GM12878 (cell line): Measurements from ENCODE around the gene PCSK5. TPM values are rescaled to one million over a fixed set of nuclear protein-coding genes. Genes with fewer than 3 reads are reported as not detected.

ENCODE experiments used
- CHD2 ChIP-seq: IDR thresholded peaks from 2 replicates; pipeline ENCODE4 v1.6.1; 2011; ENCODE audit warnings: low read depth, low read length, improper control_type of control experiment, borderline replicate concordance
- DPF2 ChIP-seq: fragments of 450-650 bp; IDR thresholded peaks from 2 replicates; pipeline ENCODE4 v1.6.1; 2017; ENCODE audit warnings: mild to moderate bottlenecking
- ESRRA ChIP-seq: IDR thresholded peaks from 2 replicates; pipeline ENCODE4 v1.6.1; 2012; ENCODE audit warnings: mild to moderate bottlenecking, low read length, improper control_type of control experiment
- EZH2 ChIP-seq: IDR thresholded peaks from 2 replicates; pipeline ENCODE4 v1.6.1; 2012; ENCODE audit warnings: low read depth, mild to moderate bottlenecking, control low read depth, inconsistent platforms, low read length, borderline replicate concordance; ENCODE audit not compliant: control insufficient read depth
- GATAD2B ChIP-seq: fragments of 450-650 bp; conservative IDR thresholded peaks from 2 replicates; pipeline ENCODE4 v1.6.1; 2017; ENCODE audit warnings: low read depth, mild to moderate bottlenecking, moderate library complexity
- IKZF1 ChIP-seq: fragments of 450-650 bp; conservative IDR thresholded peaks from 2 replicates; pipeline ENCODE4 v1.6.1; 2017; ENCODE audit warnings: antibody characterized with exemption, mild to moderate bottlenecking
- JUND ChIP-seq: IDR thresholded peaks from 2 replicates; pipeline ENCODE4 v1.6.1; 2012; ENCODE audit warnings: low read depth, mild to moderate bottlenecking, low read length, improper control_type of control experiment, moderate library complexity
- KLF5 ChIP-seq: fragments of 450-650 bp; IDR thresholded peaks from 2 replicates; pipeline ENCODE4 v1.6.1; 2014; ENCODE audit warnings: mild to moderate bottlenecking; ENCODE audit not compliant: partially characterized antibody
- LARP7 ChIP-seq: fragments of 450-650 bp; IDR thresholded peaks from 2 replicates; pipeline ENCODE4 v1.6.1; 2017; ENCODE audit warnings: mild to moderate bottlenecking
- NR2C2 ChIP-seq: IDR thresholded peaks from 2 replicates; pipeline ENCODE4 v1.6.1; 2011; ENCODE audit warnings: borderline replicate concordance, low read depth; ENCODE audit not compliant: control insufficient read depth, insufficient read length
- NR2F1 ChIP-seq: fragments of 450-650 bp; conservative IDR thresholded peaks from 2 replicates; pipeline ENCODE4 v1.6.1; 2017; ENCODE audit warnings: mild to moderate bottlenecking
- PAX8 ChIP-seq: fragments of 450-650 bp; IDR thresholded peaks from 2 replicates; pipeline ENCODE4 v1.6.1; 2017; ENCODE audit warnings: mild to moderate bottlenecking, moderate library complexity
- POLR2A ChIP-seq: IDR thresholded peaks from 2 replicates; pipeline ENCODE4 v1.6.1; 2011; ENCODE audit warnings: low read depth, mild to moderate bottlenecking, low read length
- RAD21 ChIP-seq: IDR thresholded peaks from 2 replicates; pipeline ENCODE4 v1.6.1; 2011; ENCODE audit warnings: mild to moderate bottlenecking, low read depth, low read length, moderate library complexity; ENCODE audit not compliant: insufficient read depth
- RFX5 ChIP-seq: IDR thresholded peaks from 2 replicates; pipeline ENCODE4 v1.6.1; 2011; ENCODE audit warnings: low read depth, low read length, improper control_type of control experiment
- WRNIP1 ChIP-seq: IDR thresholded peaks from 2 replicates; pipeline ENCODE4 v1.6.1; 2011; ENCODE audit warnings: low read depth, low read length, improper control_type of control experiment, borderline replicate concordance
- polyA plus RNA-seq, 11 experiments: library from polyadenylated mRNA; depleted of rRNA in 4 of 11; unstranded in 6 of 11; stranded (reverse) in 5 of 11; fragments of >200 nt; fragmentation: Nextera tagmentation in 4 of 11; fragmentation: Illumina TruSeq in 1 of 11; extraction: Ambion mirVana in 4 of 11; extraction: Trizol in 1 of 11; gene quantifications; 1 replicate in 1 of 11; 2 replicates in 10 of 11; pipeline versions ENCODE4 v1.2.1 to v1.2.3, GENCODE V29; 2011 to 2016; ENCODE audit warnings: inconsistent platforms in 2 of 11, missing spikeins in 2 of 11, low read depth in 1 of 11
- total RNA-seq, 4 experiments: library from RNA; depleted of rRNA in 3 of 4; stranded (reverse); fragments of >200 nt in 3 of 4; fragmentation: Illumina TruSeq in 1 of 4; extraction: Trizol in 1 of 4; gene quantifications; 2 replicates each; pipeline versions ENCODE4 v1.2.1 to v1.2.3, GENCODE V29; 2013 to 2021
- TF ChIP-seq, protein P1 (sequence below): fragments of 450-650 bp; conservative IDR thresholded peaks from 2 replicates; pipeline ENCODE4 v1.6.1; 2017; ENCODE audit warnings: mild to moderate bottlenecking, moderate library complexity
- TF ChIP-seq, protein P2 (sequence below): fragments of 450-650 bp; IDR thresholded peaks from 2 replicates; pipeline ENCODE4 v1.6.1; 2018; ENCODE audit warnings: borderline replicate concordance, mild to moderate bottlenecking; ENCODE audit not compliant: partially characterized antibody
- TF ChIP-seq, protein P3 (sequence below), 3 experiments: IDR thresholded peaks in 2 of 3; conservative IDR thresholded peaks in 1 of 3; 2 replicates each; pipeline ENCODE4 v1.5.1; 2011; ENCODE audit warnings: low read depth in 3 of 3, low read length in 3 of 3, mild to moderate bottlenecking in 3 of 3, control low read depth in 2 of 3, moderate library complexity in 2 of 3, inconsistent platforms in 1 of 3, mixed read lengths in 1 of 3; ENCODE audit not compliant: control insufficient read depth in 2 of 3, insufficient read depth in 1 of 3; ENCODE audit errors: extremely low read depth in 1 of 3
- TF ChIP-seq, protein P4 (sequence below): IDR thresholded peaks from 2 replicates; pipeline ENCODE4 v1.6.1; 2012; ENCODE audit warnings: mild to moderate bottlenecking, low read depth, low read length

PCSK5 gene
- total and polyA plus RNA-seq, 10 of the 15 experiments (the other 5 are each of a cell fraction or from before 2014, with no cell fraction given) = 0.01 to 0.13 (median 0.04) TPM; not detected in 3

DNA sequence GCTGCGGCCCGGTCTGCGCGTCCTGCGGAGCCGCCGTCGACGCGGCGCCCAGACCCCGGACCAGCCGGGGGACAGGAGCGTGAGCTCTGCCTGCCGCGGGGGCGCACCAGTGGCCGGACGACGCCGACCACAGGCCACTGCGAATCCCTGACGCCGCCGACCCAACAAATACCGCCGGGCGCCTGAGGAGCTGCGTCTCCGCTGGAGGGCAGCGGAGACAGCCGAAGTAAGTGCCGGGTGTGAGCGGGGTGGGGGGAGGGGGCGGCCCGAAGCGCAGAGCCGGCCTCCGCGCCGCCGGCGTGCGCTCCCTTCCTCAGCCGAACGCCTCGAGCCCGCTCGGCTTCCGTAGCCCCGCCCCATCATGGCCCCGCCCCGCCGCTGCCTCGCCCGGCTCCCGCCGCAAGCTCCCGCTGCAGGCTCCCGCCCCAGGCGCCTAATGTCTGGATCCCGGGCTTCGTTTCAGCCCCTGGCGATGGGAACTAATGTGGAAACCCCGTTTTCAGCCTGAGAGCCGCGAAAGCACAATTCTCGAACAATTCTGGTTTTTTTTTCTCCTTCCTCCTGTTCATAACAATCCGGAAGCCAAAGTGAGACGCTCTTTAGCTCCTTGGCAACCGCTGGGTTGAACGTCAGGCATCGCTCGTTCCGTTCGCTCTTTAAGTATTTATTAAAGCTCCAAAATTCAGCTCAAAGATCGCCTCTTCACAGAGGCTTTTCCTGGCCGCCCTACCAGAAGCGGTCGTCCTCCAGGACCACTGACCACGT is 503.9 kb downstream of the PCSK5 start, which contains the start of gene RFK (continued):
- TF ChIP-seq CHD2 (peak; percentile 70; the same call in 1 of the 2 replicates), RAD21 (peak; percentile 62), DPF2 (peak; percentile 32; the same call in 1 of the 2 replicates), JUND (no peak), LARP7 (0 out of 2 replicates have a peak, but pooled peaks have one; percentile 67), RFX5 (peak; percentile 5; the same call in 1 of the 2 replicates), ESRRA (no peak), PAX8 (no peak), NR2C2 (no peak), KLF5 (no peak), WRNIP1 (no peak), NR2F1 (0 out of 2 replicates have a peak, but pooled peaks have one; percentile 55), GATAD2B (peak; percentile 89), IKZF1 (peak; percentile 76), POLR2A (peak; percentile 81), EZH2 (no peak)
- TF ChIP-seq, protein P1, sequence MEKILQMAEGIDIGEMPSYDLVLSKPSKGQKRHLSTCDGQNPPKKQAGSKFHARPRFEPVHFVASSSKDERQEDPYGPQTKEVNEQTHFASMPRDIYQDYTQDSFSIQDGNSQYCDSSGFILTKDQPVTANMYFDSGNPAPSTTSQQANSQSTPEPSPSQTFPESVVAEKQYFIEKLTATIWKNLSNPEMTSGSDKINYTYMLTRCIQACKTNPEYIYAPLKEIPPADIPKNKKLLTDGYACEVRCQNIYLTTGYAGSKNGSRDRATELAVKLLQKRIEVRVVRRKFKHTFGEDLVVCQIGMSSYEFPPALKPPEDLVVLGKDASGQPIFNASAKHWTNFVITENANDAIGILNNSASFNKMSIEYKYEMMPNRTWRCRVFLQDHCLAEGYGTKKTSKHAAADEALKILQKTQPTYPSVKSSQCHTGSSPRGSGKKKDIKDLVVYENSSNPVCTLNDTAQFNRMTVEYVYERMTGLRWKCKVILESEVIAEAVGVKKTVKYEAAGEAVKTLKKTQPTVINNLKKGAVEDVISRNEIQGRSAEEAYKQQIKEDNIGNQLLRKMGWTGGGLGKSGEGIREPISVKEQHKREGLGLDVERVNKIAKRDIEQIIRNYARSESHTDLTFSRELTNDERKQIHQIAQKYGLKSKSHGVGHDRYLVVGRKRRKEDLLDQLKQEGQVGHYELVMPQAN = peak; percentile 97
- TF ChIP-seq, protein P2, sequence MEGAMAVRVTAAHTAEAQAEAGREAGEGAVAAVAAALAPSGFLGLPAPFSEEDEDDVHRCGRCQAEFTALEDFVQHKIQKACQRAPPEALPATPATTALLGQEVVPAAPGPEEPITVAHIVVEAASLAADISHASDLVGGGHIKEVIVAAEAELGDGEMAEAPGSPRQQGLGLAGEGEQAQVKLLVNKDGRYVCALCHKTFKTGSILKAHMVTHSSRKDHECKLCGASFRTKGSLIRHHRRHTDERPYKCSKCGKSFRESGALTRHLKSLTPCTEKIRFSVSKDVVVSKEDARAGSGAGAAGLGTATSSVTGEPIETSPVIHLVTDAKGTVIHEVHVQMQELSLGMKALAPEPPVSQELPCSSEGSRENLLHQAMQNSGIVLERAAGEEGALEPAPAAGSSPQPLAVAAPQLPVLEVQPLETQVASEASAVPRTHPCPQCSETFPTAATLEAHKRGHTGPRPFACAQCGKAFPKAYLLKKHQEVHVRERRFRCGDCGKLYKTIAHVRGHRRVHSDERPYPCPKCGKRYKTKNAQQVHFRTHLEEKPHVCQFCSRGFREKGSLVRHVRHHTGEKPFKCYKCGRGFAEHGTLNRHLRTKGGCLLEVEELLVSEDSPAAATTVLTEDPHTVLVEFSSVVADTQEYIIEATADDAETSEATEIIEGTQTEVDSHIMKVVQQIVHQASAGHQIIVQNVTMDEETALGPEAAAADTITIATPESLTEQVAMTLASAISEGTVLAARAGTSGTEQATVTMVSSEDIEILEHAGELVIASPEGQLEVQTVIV = no peak
- TF ChIP-seq, protein P3, sequence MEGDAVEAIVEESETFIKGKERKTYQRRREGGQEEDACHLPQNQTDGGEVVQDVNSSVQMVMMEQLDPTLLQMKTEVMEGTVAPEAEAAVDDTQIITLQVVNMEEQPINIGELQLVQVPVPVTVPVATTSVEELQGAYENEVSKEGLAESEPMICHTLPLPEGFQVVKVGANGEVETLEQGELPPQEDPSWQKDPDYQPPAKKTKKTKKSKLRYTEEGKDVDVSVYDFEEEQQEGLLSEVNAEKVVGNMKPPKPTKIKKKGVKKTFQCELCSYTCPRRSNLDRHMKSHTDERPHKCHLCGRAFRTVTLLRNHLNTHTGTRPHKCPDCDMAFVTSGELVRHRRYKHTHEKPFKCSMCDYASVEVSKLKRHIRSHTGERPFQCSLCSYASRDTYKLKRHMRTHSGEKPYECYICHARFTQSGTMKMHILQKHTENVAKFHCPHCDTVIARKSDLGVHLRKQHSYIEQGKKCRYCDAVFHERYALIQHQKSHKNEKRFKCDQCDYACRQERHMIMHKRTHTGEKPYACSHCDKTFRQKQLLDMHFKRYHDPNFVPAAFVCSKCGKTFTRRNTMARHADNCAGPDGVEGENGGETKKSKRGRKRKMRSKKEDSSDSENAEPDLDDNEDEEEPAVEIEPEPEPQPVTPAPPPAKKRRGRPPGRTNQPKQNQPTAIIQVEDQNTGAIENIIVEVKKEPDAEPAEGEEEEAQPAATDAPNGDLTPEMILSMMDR (IDR thresholded peaks at IDR 0.05 in 2 of 3, conservative IDR thresholded peaks at IDR 0.05 in 1 of 3; ENCODE audit: control insufficient read depth in 2 of 3, extremely low read depth in 1 of 3, insufficient read depth in 1 of 3, low read depth in 3 of 3, low read length in 3 of 3) = peak; percentile 42 to 64 (median 46); a peak in 4 of 6 replicates
- TF ChIP-seq, protein P4, sequence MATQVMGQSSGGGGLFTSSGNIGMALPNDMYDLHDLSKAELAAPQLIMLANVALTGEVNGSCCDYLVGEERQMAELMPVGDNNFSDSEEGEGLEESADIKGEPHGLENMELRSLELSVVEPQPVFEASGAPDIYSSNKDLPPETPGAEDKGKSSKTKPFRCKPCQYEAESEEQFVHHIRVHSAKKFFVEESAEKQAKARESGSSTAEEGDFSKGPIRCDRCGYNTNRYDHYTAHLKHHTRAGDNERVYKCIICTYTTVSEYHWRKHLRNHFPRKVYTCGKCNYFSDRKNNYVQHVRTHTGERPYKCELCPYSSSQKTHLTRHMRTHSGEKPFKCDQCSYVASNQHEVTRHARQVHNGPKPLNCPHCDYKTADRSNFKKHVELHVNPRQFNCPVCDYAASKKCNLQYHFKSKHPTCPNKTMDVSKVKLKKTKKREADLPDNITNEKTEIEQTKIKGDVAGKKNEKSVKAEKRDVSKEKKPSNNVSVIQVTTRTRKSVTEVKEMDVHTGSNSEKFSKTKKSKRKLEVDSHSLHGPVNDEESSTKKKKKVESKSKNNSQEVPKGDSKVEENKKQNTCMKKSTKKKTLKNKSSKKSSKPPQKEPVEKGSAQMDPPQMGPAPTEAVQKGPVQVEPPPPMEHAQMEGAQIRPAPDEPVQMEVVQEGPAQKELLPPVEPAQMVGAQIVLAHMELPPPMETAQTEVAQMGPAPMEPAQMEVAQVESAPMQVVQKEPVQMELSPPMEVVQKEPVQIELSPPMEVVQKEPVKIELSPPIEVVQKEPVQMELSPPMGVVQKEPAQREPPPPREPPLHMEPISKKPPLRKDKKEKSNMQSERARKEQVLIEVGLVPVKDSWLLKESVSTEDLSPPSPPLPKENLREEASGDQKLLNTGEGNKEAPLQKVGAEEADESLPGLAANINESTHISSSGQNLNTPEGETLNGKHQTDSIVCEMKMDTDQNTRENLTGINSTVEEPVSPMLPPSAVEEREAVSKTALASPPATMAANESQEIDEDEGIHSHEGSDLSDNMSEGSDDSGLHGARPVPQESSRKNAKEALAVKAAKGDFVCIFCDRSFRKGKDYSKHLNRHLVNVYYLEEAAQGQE = no peak
